Stimulated activated CD4-positive, alpha-beta T cell treated with anti-CD3 and anti-CD28 coated beads, Interleukin-4, amount 100 ng/mL, for 1 hour (primary cell): ENCODE results near the gene ECE1.
"Not testable (repeated sequence)": the region's sequence is repeated elsewhere in the genome, so short reads cannot be mapped to it uniquely, and the experiment has no call there.

ENCODE experiments used
- DNase-seq: peaks from one replicate; pipeline ENCODE4 v3.0.0-alpha.2; 2020

ECE1 gene

GRCh38 chr1:21246905-21247642, 43.2 kb downstream of the ECE1 start:
- DNase-seq, result no peak

- no peak for DNase-seq
These were observed 44.5 kb downstream of the ECE1 start for GRCh38 chr1:21245688-21246229.

GRCh38 chr1:21244986-21245687, 45.1 kb downstream of the ECE1 start:
- no peak for DNase-seq

GRCh38 chr1:21244154-21244553, 46.1 kb downstream of the ECE1 start:
- DNase-seq, result no peak

- DNase-seq, result no peak
These were observed 47.4 kb downstream of the ECE1 start for GRCh38 chr1:21242846-21243245.

DNA sequence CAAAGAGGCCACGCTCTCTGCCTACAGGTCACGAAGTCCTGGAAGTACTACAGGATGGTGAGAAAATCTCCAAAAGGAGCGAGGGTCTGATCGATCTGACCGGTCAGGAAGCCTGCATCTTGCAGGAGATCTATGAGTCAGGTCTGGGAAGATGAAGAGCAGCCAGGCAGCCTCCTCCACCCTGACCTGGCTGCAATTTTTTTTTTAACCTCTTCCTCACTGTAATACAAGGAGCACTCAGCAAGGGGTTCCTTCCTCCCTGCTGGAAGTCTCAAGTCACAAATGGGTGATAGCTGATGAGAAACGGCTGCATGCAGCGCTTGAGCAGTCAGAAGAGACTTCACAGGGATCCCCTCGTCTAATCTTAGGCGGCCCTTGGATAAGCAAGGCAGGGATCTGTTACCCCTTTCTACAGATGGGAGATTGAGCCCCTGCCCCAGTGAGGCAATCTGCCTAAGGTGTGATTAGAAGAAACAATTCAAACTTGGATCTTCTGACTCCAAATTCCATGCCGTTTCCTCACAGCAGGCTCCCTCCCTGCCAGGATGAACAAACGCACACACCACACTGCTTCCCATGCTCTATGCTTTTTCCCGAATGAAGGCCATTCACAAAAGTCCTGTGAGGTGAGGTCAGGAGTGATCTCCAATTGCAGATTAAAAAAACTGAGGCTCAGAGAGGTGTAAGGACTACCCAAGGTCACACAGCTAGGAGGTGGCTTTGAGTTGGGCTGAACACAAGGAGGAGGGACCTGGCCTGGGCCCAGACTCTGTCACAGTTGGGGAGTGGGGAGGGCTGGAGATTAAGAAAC, 48.3 kb downstream of the ECE1 start:
- DNase-seq, result no peak

DNA sequence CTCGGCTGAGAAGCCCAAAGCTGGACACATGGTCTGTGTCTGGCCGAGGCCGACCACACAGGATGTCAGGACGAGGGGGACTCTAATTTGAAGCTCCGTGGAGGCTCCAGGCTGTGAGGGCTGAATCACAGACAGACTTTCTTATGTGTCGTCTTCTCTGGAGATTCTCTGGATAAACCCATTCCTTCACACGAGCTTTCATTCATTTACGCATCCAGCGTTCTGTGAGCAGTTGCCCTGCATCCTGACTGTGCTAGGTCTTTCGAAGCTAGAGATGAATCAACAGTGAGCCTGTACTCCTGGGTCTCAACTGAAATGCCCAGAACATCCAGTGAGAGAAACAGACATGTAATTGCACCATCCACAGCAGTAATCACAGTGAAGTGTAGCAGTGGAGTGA, 49.6 kb downstream of the ECE1 start:
- DNase-seq, result no peak

DNA sequence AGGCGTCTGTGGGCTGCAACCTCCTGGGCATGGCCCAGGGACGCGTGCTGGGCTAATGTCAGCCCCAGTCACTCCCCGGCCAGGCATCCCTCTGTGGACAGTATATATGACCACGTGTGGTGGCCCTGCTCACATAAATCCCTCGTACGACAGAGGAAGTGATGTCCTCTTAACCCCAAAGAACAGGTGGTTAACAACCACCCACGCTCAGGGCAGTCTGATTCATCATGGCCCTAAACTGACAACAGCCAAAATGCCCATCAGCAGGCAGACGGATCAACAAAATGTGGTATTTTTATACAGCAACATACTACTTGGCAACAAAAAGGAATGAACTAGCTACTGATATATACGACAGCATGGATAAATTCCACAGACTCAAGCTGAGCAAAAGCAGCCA, 51.0 kb downstream of the ECE1 start:
- DNase-seq, result no peak

GRCh38 chr1:21238141-21238800, 52.0 kb downstream of the ECE1 start:
- DNase-seq, result no peak

- no peak for DNase-seq
These were observed 52.7 kb downstream of the ECE1 start for GRCh38 chr1:21237446-21238088.

- DNase-seq, result no peak
These were observed 54.1 kb downstream of the ECE1 start for GRCh38 chr1:21236178-21236577.

GRCh38 chr1:21234779-21235178, 55.5 kb downstream of the ECE1 start:
- DNase-seq, result no peak

GRCh38 chr1:21233490-21233889, 56.8 kb downstream of the ECE1 start:
- no peak for DNase-seq

DNA sequence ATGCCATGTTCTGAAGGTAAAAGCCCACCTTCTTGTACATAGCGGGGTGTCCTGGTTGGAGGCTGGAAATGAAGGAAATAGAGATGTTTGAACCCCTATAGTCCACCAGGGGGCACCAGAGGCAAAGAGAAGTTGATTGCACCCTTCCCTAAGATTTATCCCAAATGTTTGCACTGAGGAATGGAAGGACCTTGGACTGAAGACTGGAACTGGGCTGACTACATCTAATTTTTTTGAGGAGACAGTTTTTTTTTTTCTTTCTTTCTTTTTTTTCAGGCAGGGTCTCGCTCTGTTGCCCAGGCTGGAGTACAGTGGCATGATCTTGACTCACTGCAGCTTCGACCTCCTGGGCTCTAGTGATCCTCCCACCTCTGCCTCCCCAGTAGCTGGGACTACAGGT, 58.2 kb downstream of the ECE1 start:
- DNase-seq, result no peak

- no peak for DNase-seq
These were observed 60.8 kb downstream of the ECE1 start for GRCh38 chr1:21229246-21230000.

DNA sequence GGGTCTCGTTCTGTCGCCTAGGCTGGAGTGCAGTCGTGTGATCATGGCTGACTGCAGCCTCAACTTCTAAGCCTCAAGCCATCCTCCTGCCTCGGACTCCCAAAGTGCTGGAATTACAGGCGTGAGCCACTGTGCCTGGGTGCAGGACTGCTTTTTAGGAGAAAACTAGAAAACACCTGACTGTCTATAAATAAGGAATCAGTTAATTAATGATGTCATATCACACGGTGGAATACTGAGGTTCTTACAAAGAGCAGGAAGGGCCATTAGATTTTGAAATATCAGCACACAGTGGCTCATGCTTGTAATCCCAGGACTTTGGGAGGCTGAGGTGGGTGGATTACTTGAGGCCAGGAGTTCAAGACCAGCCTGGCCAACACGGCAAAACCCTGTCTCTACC, 62.0 kb downstream of the ECE1 start:
- DNase-seq, result not testable (repeated sequence)

DNA sequence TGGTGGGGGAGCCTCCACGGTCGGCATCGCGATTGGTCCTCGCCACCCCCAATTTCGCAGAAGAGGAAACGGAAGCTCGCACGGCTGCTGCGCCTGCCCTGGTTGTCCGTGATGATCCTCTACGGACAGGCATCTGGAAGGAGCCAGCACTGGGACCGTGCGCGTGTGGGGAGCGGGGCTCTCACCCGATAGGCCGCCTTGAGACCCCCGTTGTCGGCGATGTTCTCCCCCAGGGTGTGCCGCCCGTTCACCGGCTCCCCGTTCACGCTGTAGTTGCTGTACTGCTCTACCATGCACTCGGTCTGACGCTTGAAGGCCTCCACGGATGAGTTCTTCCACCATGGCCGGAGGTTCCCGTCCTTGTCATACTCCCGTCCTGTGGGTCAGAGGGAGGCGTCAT, 65.2 kb downstream of the ECE1 start:
- DNase-seq, result no peak

DNA sequence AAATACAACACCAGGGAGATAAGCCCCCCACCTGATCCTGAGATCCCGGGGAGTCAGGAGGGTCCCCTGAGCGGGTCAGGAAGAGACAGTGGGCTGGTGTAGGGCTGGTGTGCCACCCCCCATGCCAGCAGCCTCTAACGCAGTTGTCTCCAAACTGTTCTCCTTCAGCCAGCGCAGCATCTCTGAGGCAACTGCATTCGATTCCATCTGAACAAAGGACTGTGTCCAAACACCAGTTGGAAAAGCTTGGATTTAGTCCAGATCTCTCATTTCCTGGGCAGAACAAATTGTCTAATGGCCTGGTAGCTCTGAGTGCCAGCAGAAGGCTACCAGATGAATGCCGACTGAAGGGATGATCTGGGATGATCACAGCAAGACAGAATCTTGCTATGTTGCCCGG, 69.4 kb downstream of the ECE1 start:
- DNase-seq, result no peak

DNA sequence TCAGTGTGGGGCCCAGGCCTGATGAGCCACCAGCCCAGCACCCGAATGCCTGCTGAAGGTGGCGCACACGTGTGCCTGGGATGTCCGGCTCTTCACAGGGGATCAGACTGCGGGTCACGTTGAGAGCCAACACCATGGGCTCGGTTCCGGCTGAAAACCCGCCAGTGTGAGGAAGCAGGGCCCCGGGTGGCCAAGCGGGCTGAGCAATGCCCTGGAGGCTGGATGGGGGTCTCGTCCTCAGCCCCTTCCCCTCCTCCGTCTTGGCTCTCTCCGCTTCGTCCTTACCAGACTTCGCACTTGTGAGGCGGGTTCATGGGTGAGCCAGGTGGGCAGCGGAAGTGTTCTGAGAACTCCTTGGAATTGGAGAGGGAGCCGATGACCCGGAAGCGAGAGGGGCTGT, 70.6 kb downstream of the ECE1 start:
- no peak for DNase-seq

DNA sequence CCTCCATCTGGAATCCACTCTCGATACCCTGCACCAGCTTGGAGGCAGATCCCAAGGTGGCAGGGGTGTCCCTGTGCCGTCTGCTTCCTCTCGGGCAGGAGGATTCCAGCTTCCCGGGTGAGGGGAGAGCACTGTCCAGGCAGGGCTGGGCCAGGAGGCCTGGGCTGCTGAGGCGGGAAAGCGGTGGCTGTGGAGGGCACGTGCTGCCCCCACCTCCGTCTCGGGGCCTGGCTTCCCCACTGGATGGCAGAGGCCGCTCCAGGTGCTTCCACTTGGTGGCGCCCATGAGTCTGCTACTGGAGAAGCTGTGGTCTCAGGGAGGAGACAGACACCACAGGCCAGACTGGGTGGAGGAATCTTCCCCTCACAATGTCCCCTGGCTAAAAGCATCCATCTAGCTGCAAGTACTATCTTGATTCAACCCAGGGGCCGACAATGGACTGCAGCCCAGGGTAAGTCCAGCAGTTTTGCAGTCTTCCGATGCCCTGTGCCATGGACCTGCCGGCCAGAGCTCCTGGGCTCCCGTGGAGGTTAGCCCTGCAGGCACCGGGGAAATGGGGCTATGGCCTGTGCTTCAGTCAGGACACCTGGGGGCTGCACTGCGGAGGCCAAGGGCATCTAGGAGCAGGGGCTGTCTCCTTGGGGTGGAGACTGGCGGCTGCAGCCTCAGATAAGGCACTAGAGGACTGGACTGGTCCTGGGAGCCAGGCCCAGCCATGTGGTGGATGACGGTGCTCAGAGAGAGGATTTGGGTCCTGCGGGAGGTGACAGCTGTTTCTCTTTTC, 72.3 kb downstream of the ECE1 start:
- DNase-seq, result peak; percentile 30
